Astrocyte (in vitro differentiated cells and primary cell): Measurements from ENCODE around the gene RTN4. TPM values are rescaled to one million over a fixed set of nuclear protein-coding genes. Genes with fewer than 3 reads are reported as not detected.
A peak's percentile ranks its signal among the peaks of the same experiment; 100 is the strongest.

Source experiments
- DNase-seq: peaks from one replicate; pipeline ENCODE4 v3.0.0-alpha.2; 2010; ENCODE audit warnings: low read depth
- FAIRE-seq: peaks from 2 replicates; lab custom pipeline; 2011; peaks lifted over from hg19 to GRCh38; lab: Jason Lieb, UNC
- H2AFZ ChIP-seq: 2 replicates; pipeline ENCODE4 v1.6.0; 2012; ENCODE audit warnings: low read depth, low read length, inconsistent platforms
- H3K27ac ChIP-seq: 2 replicates; pipeline ENCODE4 v1.5.1; 2011; ENCODE audit warnings: low read depth, low read length, inconsistent platforms
- H3K27me3 ChIP-seq: 2 replicates; pipeline ENCODE4 v1.6.0; 2011; ENCODE audit warnings: low read length, inconsistent platforms; ENCODE audit not compliant: insufficient read depth
- H3K36me3 ChIP-seq: 2 replicates; pipeline ENCODE4 v1.5.1; 2011; ENCODE audit warnings: low read length, inconsistent platforms; ENCODE audit not compliant: insufficient read depth
- H3K4me1 ChIP-seq: 2 replicates; pipeline ENCODE4 v1.5.1; 2011; ENCODE audit warnings: low read length, inconsistent platforms; ENCODE audit not compliant: insufficient read depth
- H3K4me2 ChIP-seq: 2 replicates; pipeline ENCODE4 v1.6.0; 2012; ENCODE audit warnings: low read length, inconsistent platforms
- H3K4me3 ChIP-seq: 2 replicates; pipeline ENCODE4 v1.5.1; 2011; ENCODE audit warnings: low read depth, mild to moderate bottlenecking, low read length, inconsistent platforms; ENCODE audit not compliant: insufficient read depth
- H3K79me2 ChIP-seq: 2 replicates; pipeline ENCODE4 v1.6.0; 2012; ENCODE audit warnings: mild to moderate bottlenecking, low read length, inconsistent platforms; ENCODE audit not compliant: insufficient read depth
- H3K9ac ChIP-seq: 2 replicates; pipeline ENCODE4 v1.6.0; 2012; ENCODE audit warnings: mild to moderate bottlenecking, low read length, inconsistent platforms
- H3K9me3 ChIP-seq: 2 replicates; pipeline ENCODE4 v1.5.1; 2012; ENCODE audit warnings: low read depth, mild to moderate bottlenecking, low read length, inconsistent platforms; ENCODE audit not compliant: insufficient read depth
- H4K20me1 ChIP-seq: 2 replicates; pipeline ENCODE4 v1.6.0; 2012; ENCODE audit warnings: low read length, inconsistent platforms; ENCODE audit not compliant: insufficient read depth
- H3K27ac Mint-ChIP-seq: one replicate; pipeline ENCODE4 v1.8.0; 2021; ENCODE audit warnings: mild to moderate bottlenecking, mixed read lengths; ENCODE audit not compliant: unreplicated experiment
- H3K27me3 Mint-ChIP-seq: one replicate; pipeline ENCODE4 v1.8.0; 2021; ENCODE audit warnings: low read depth, mixed read lengths; ENCODE audit not compliant: unreplicated experiment
- H3K36me3 Mint-ChIP-seq: one replicate; pipeline ENCODE4 v1.8.0; 2021; ENCODE audit warnings: low read depth, mixed read lengths; ENCODE audit not compliant: unreplicated experiment
- H3K4me1 Mint-ChIP-seq: one replicate; pipeline ENCODE4 v1.8.0; 2021; ENCODE audit warnings: low read depth, mixed read lengths; ENCODE audit not compliant: unreplicated experiment
- H3K4me3 Mint-ChIP-seq: one replicate; pipeline ENCODE4 v1.8.0; 2021; ENCODE audit warnings: mild to moderate bottlenecking, moderate library complexity, mixed read lengths; ENCODE audit not compliant: unreplicated experiment
- H3K9me3 Mint-ChIP-seq: one replicate; pipeline ENCODE4 v1.8.0; 2021; ENCODE audit warnings: mild to moderate bottlenecking, mixed read lengths; ENCODE audit not compliant: unreplicated experiment
- CTCF ChIP-seq: IDR thresholded peaks from 2 replicates; pipeline ENCODE4 v1.5.1; 2011; ENCODE audit warnings: low read depth, mild to moderate bottlenecking, inconsistent platforms, low read length, moderate library complexity; ENCODE audit not compliant: insufficient read depth
- EZH2 ChIP-seq: IDR thresholded peaks from 2 replicates; pipeline ENCODE4 v1.6.1; 2012; ENCODE audit warnings: mild to moderate bottlenecking, low read length, inconsistent platforms; ENCODE audit not compliant: insufficient read depth
- total RNA-seq: library from RNA; stranded (reverse); gene quantifications from 2 replicates; pipeline ENCODE4 v1.2.1, GENCODE V29; 2021

The RTN4 gene
- total RNA-seq, 1 donor from 2014 or later = 541 TPM

GRCh38 chr2:54955358-54956110 is 94.7 kb downstream of the RTN4 start:
- Mint-ChIP-seq H3K27ac (peak overlapping the region; percentile 55), H3K27me3 (peaks cover 4% of the 10 kb centered on the region), H3K36me3 (peaks cover 16% of the 10 kb centered on the region), H3K9me3 (no peaks in the 10 kb centered on the region), H3K4me3 (no peak overlapping the region), H3K4me1 (peaks cover 11% of the 10 kb centered on the region)
- H3K9me3 ChIP-seq = no peaks in the 10 kb centered on the region
- H3K27ac ChIP-seq = no peak overlapping the region
- no peaks in the 10 kb centered on the region for H4K20me1 ChIP-seq
- no peak overlapping the region for H3K4me3 ChIP-seq
- H3K79me2 ChIP-seq = no peaks in the 10 kb centered on the region
- no peak overlapping the region for H2AFZ ChIP-seq
- no peak overlapping the region for H3K9ac ChIP-seq
- H3K4me2 ChIP-seq = no peak overlapping the region
- peaks cover 4% of the 10 kb centered on the region for H3K4me1 ChIP-seq
- FAIRE-seq (no peak), DNase-seq (no peak)
- H3K36me3 ChIP-seq = no peaks in the 10 kb centered on the region
- no peaks in the 10 kb centered on the region for H3K27me3 ChIP-seq
- TF ChIP-seq CTCF (no peak), EZH2 (no peak)

- peaks cover 13% of the 10 kb centered on the region for H3K36me3 Mint-ChIP-seq
- DNase-seq (no peak), FAIRE-seq (no peak)
- TF ChIP-seq CTCF = no peak
- no peak overlapping the region for H3K4me3 Mint-ChIP-seq
- peaks cover 4% of the 10 kb centered on the region for H3K4me1 ChIP-seq
- H3K4me3 ChIP-seq = no peak overlapping the region
- no peak overlapping the region for H3K27ac Mint-ChIP-seq
- H4K20me1 ChIP-seq = no peaks in the 10 kb centered on the region
- no peak overlapping the region for H3K9ac ChIP-seq
- peaks cover 11% of the 10 kb centered on the region for H3K4me1 Mint-ChIP-seq
- no peak overlapping the region for H2AFZ ChIP-seq
- H3K27ac ChIP-seq = no peak overlapping the region
- H3K79me2 ChIP-seq = no peaks in the 10 kb centered on the region
- peaks cover 4% of the 10 kb centered on the region for H3K27me3 Mint-ChIP-seq
- no peaks in the 10 kb centered on the region for H3K36me3 ChIP-seq
- H3K4me2 ChIP-seq = no peak overlapping the region
- no peaks in the 10 kb centered on the region for H3K9me3 ChIP-seq
- H3K27me3 ChIP-seq = no peaks in the 10 kb centered on the region
- no peaks in the 10 kb centered on the region for H3K9me3 Mint-ChIP-seq
Measured at GRCh38 chr2:54954705-54955357, 95.4 kb downstream of the RTN4 start.

GRCh38 chr2:54954158-54954557 is 96.1 kb downstream of the RTN4 start:
- H3K79me2 ChIP-seq = no peaks in the 10 kb centered on the region
- no peaks in the 10 kb centered on the region for H3K36me3 ChIP-seq
- H3K4me3 Mint-ChIP-seq = no peak overlapping the region
- H3K4me1 Mint-ChIP-seq = peaks cover 11% of the 10 kb centered on the region
- peaks cover 4% of the 10 kb centered on the region for H3K4me1 ChIP-seq
- no peak overlapping the region for H3K27ac ChIP-seq
- peaks cover 3% of the 10 kb centered on the region for H3K27me3 Mint-ChIP-seq
- H3K36me3 Mint-ChIP-seq = peaks cover 10% of the 10 kb centered on the region
- no peak overlapping the region for H3K27ac Mint-ChIP-seq
- no peaks in the 10 kb centered on the region for H3K9me3 Mint-ChIP-seq
- no peak overlapping the region for H3K4me2 ChIP-seq
- no peak overlapping the region for H3K9ac ChIP-seq
- no peak overlapping the region for H3K4me3 ChIP-seq
- H4K20me1 ChIP-seq = no peaks in the 10 kb centered on the region
- no peak for TF ChIP-seq CTCF
- no peak for TF ChIP-seq EZH2
- H3K27me3 ChIP-seq = no peaks in the 10 kb centered on the region
- DNase-seq (no peak), FAIRE-seq (no peak)
- H3K9me3 ChIP-seq = no peaks in the 10 kb centered on the region
- no peak overlapping the region for H2AFZ ChIP-seq
